GM10266 (cell line): ENCODE data around the gene ZNF740.

Experiments
- DNase-seq: peaks from one replicate; pipeline ENCODE4 v3.0.0; 2012; ENCODE audit errors: extremely low spot score
- CTCF ChIP-seq: IDR thresholded peaks from 2 replicates; pipeline ENCODE4 v1.5.1; 2012; ENCODE audit warnings: mild to moderate bottlenecking, low read depth; ENCODE audit not compliant: control insufficient read depth, insufficient read depth; ENCODE audit errors: missing control alignments

Gene ZNF740

DNA sequence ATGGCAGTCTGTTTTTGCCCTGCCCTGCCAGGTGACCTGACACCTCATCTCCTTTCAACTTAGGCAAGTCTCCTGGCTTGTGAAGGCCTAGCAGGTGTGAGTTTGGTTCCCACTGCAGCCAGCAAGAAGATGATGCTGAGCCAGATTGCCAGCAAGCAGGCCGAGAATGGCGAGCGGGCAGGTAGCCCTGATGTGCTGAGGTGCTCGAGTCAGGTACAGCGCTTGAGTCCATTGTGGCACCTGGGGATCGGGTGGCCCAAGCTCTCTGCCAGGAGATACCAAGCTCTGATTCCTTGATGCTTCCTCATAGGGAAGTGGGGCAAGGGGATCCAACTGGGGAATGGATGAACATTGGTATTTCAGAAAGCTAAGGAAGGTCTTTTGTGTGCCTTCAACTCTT lies 4.3 kb downstream of the ZNF740 start:
- no peak for TF ChIP-seq CTCF
- no peak for DNase-seq

DNA sequence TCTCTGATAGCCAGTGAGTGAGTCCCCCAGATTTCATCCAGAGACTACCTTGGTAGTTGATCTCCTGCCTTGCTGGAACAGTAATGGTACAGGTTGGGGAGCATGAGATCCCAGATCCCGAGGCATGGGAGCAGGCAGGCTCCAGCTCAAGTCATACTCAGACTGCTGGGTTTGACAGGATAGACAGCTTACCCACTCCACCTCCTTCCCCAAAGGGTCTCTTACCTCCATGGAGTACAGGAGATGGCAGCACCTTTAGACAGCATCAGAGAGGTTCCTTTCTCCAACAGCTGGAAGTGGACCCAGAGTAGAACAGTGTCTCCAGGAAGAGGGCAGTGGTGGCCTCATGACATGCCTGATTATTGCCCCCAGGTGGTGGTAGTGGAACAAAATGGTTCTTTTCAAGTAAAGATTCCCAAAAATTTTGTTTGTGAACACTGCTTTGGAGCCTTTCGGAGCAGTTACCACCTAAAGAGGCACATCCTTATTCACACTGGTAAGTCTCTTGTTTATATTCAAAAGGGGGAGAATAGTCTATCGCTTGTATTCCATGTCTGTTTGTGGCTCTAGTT lies 5.1 kb downstream of the ZNF740 start:
- DNase-seq: no peak
- TF ChIP-seq CTCF: no peak

- no peak for TF ChIP-seq CTCF
- no peak for DNase-seq
Observed at GRCh38 chr12:53186745-53187144, 6.2 kb downstream of the ZNF740 start.

GRCh38 chr12:53187145-53187899 lies 6.8 kb downstream of the ZNF740 start:
- no peak for TF ChIP-seq CTCF

DNA sequence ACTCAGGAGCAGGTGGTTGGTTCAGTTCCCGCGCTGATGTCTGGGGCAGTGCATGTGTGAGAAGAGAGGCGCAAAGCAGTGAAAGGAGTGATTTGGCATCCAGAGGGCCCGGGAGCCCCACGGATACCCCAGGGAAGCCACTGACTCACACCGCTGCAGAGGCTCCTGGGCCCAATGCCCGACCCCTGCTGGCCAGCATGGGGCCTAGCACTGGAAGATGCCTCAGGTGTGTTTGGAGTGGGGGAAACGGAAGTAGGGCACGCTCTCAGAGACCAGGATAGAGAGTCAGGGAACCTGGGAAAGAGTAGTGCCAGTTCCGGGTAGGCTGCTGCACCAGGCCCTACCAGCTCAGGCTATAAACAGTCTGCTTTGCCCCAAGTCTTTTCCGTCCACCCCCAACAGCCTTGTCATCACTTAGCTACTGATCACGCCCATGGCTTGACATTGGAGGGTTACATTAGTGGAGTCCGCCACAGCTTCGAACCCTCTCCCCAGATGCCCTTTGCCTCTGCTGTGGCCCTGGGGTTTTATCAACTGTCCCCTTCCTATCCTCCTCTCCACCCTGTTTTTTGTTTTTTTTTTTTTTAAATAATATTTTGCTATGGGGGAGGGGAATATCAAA lies 9.7 kb downstream of the ZNF740 start:
- TF ChIP-seq CTCF: peak; percentile 61
- peak; percentile 40 for DNase-seq

More at GRCh38 chr12:53187145-53187899, 6.8 kb downstream of the ZNF740 start:
- DNase-seq: no peak

DNA sequence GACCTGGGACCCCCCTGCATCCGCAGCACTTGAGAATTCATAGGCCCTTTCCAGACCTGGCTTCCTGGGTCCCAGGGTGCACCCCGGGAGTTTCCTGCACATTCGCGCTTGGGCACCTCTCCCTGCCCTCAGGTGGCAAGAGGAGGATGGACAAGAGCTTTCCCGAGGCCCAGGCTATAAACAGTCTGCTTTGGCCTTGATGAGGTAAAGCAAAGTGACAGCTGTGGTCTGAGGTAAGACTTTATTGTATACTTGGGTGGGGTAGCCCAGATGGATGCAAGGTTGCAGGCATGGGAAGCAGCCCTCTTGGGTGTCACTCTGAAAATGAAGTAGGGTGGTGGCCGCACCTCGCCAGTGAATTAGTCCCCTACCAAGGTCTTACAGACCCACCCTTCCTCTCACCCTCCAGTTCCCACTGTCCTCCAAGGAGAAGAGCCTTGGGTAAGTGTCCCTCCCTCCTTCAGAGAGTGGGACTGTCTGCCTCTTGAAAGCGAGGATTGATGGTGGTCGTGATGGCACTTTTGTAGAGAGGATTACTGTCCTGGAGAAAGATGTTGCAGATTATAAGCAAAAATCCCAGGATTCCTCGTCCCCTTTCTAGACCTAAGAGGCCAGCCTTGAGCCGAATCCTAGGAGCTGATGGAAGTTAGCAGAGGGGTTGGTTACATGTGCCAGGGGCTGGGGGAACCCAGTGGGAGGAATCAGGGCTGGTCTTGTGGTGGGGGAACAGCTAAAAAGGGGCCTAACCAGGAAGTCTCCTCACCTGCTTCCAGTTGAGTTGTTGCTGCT lies 10.8 kb downstream of the ZNF740 start:
- DNase-seq: no peak
- no peak for TF ChIP-seq CTCF
